IMR-90 (cell line): Measurements from ENCODE around the gene RASSF5. TPM values are rescaled to one million over a fixed set of nuclear protein-coding genes. Genes with fewer than 3 reads are reported as not detected.

Experiments used
- ATAC-seq: fragments of 200-7000 bp; cut with Tn5 transposase; 2 replicates; pipeline ENCODE4 v1.9.1; 2020; ENCODE audit warnings: low read depth, mild to moderate bottlenecking, moderate library complexity
- BruUV-seq: library from RNA; stranded (reverse); fragments of 400-500 nt; replicated peaks from 2 replicates; lab custom pipeline; 2021; lab: Mats Ljungman, UMichigan
- CTCF ChIA-PET: fragments of 300-600 bp; formaldehyde crosslinking; extraction: SDS; loops from one replicate; lab custom pipeline; 2021; ENCODE audit warnings: antibody characterized with exemption; lab: Yijun Ruan, JAX
- POLR2A ChIA-PET: fragments of 300-600 bp; sonication (Branson Sonifier 250); formaldehyde crosslinking; loops from one replicate; lab custom pipeline; 2022; ENCODE audit warnings: antibody characterized with exemption; ENCODE audit not compliant: unreplicated experiment; lab: Charles Lee
- DNase-seq: peaks from one replicate; pipeline ENCODE4 v3.0.0; 2013
- H2AFZ ChIP-seq: replicated peaks from 2 replicates; pipeline ENCODE3; 2013; ENCODE audit warnings: low read length, mild to moderate bottlenecking; ENCODE audit not compliant: poor library complexity
- H2AK5ac ChIP-seq: 2 replicates; pipeline ENCODE4 v1.6.1; 2013; ENCODE audit warnings: low read depth, low read length, inconsistent platforms
- H2AK9ac ChIP-seq: replicated peaks from 2 replicates; pipeline ENCODE3; 2013; ENCODE audit warnings: mild to moderate bottlenecking, low read depth, low read length, moderate library complexity; ENCODE audit not compliant: poor library complexity
- H2BK120ac ChIP-seq: 2 replicates; pipeline ENCODE4 v1.6.1; 2013; ENCODE audit warnings: low read depth, low read length, inconsistent platforms
- H2BK15ac ChIP-seq: 3 replicates; pipeline ENCODE4 v1.6.1; 2013; ENCODE audit warnings: low read depth, low read length, inconsistent platforms
- H2BK20ac ChIP-seq: 2 replicates; pipeline ENCODE4 v1.6.1; 2013; ENCODE audit warnings: low read depth, mild to moderate bottlenecking, inconsistent platforms, low read length, moderate library complexity
- H2BK5ac ChIP-seq: 2 replicates; pipeline ENCODE4 v1.6.1; 2013; ENCODE audit warnings: mild to moderate bottlenecking, low read depth, low read length, inconsistent platforms; ENCODE audit not compliant: poor library complexity, severe bottlenecking
- H3K14ac ChIP-seq: replicated peaks from 2 replicates; pipeline ENCODE4 v1.6.1; 2013; ENCODE audit warnings: low read depth, low read length, inconsistent platforms
- H3K18ac ChIP-seq: 2 replicates; pipeline ENCODE4 v1.6.1; 2013; ENCODE audit warnings: low read depth, low read length, control low read depth
- H3K23ac ChIP-seq: 2 replicates; pipeline ENCODE4 v1.6.1; 2013; ENCODE audit warnings: low read depth, low read length, inconsistent platforms
- H3K27ac ChIP-seq: 2 replicates; pipeline ENCODE4 v1.5.1; 2013; ENCODE audit warnings: mild to moderate bottlenecking, control low read depth, low read length; ENCODE audit not compliant: insufficient read depth
- H3K27me3 ChIP-seq: 2 replicates; pipeline ENCODE4 v1.6.1; 2013; ENCODE audit warnings: low read length; ENCODE audit not compliant: control insufficient read depth, insufficient read depth
- H3K36me3 ChIP-seq: 2 replicates; pipeline ENCODE4 v1.6.1; 2013; ENCODE audit warnings: low read length, mixed read lengths; ENCODE audit not compliant: control insufficient read depth, insufficient read depth
- H3K4ac ChIP-seq: 2 replicates; pipeline ENCODE4 v1.6.1; 2013; ENCODE audit warnings: low read depth, low read length, inconsistent platforms
- H3K4me1 ChIP-seq: 2 replicates; pipeline ENCODE4 v1.6.1; 2013; ENCODE audit warnings: low read length, mixed read lengths; ENCODE audit not compliant: control insufficient read depth, insufficient read depth
- H3K4me2 ChIP-seq: 2 replicates; pipeline ENCODE4 v1.6.1; 2013; ENCODE audit warnings: low read depth, mild to moderate bottlenecking, control low read depth, low read length, moderate library complexity
- H3K4me3 ChIP-seq: 2 replicates; pipeline ENCODE4 v1.5.1; 2013; ENCODE audit warnings: low read depth, mild to moderate bottlenecking, control low read depth, low read length, moderate library complexity; ENCODE audit not compliant: insufficient read depth
- H3K56ac ChIP-seq: 2 replicates; pipeline ENCODE4 v1.6.1; 2013; ENCODE audit warnings: low read length, inconsistent platforms; ENCODE audit not compliant: insufficient read depth; ENCODE audit errors: extremely low read depth
- H3K79me1 ChIP-seq, 2 experiments: 2 replicates each; pipeline ENCODE4 v1.6.1; 2013; ENCODE audit warnings: low read length in 2 of 2, inconsistent platforms in 1 of 2, low read depth in 1 of 2
- H3K9ac ChIP-seq: 2 replicates; pipeline ENCODE4 v1.6.1; 2013; ENCODE audit warnings: low read depth, low read length, control low read depth
- H3K9me1 ChIP-seq: 2 replicates; pipeline ENCODE4 v1.6.1; 2013; ENCODE audit warnings: low read length, inconsistent platforms; ENCODE audit not compliant: insufficient read depth
- H3K9me3 ChIP-seq: 2 replicates; pipeline ENCODE4 v1.6.1; 2013; ENCODE audit warnings: low read length; ENCODE audit not compliant: control insufficient read depth, insufficient read depth
- H4K20me1 ChIP-seq: 2 replicates; pipeline ENCODE4 v1.6.1; 2013; ENCODE audit warnings: low read length, inconsistent platforms; ENCODE audit not compliant: insufficient read depth
- H4K5ac ChIP-seq: 2 replicates; pipeline ENCODE4 v1.6.1; 2013; ENCODE audit warnings: mild to moderate bottlenecking, low read depth, low read length, control low read depth
- H4K8ac ChIP-seq, 2 experiments: 2 replicates each; pipeline ENCODE4 v1.6.1; 2013; ENCODE audit warnings: low read depth in 2 of 2, low read length in 2 of 2, control low read depth in 1 of 2, inconsistent platforms in 1 of 2
- H4K91ac ChIP-seq: 2 replicates; pipeline ENCODE4 v1.6.1; 2013; ENCODE audit warnings: low read depth, low read length, inconsistent platforms; ENCODE audit not compliant: insufficient read depth
- CTCF ChIP-seq: conservative IDR thresholded peaks from 2 replicates; pipeline ENCODE4 v1.5.1; 2012; ENCODE audit warnings: mild to moderate bottlenecking, low read depth, low read length, improper control_type of control experiment
- NFE2L2 ChIP-seq: fragments of 150-350 bp; IDR thresholded peaks from 2 replicates; pipeline ENCODE4 v1.6.1; 2016; ENCODE audit warnings: low read depth, mild to moderate bottlenecking, low read length
- WGBS, 2 experiments: methylation state at CpG; one replicate each; pipeline versions ENCODE4 v1.1.5 to v1.1.7; 2013; ENCODE audit warnings: missing lambda C conversion rate in 2 of 2; ENCODE audit not compliant: insufficient read length in 1 of 2; ENCODE audit errors: extremely low coverage in 2 of 2; 5-methylcytosine and 5-hydroxymethylcytosine counted together
- dilution Hi-C: fragments of 300-500 bp; cut with HindIII; formaldehyde crosslinking; loops from one replicate; pipeline ENCODE4 v1.14.3; 2018; ENCODE audit warnings: low sequenced_read_pairs; ENCODE audit not compliant: unreplicated experiment
- in situ Hi-C: fragments of 300-500 bp; cut with MboI; formaldehyde crosslinking; loops from 3 replicates; pipeline ENCODE4 v1.14.3; 2019; ENCODE audit warnings: low sequenced_read_pairs, inconsistent platforms, mixed read lengths
- intact Hi-C: fragments of 100-400 bp; cut with micrococcal nuclease; formaldehyde crosslinking; loops from 2 replicates; pipeline ENCODE4 v1.10.0; 2022
- polyA plus RNA-seq, 3 experiments: library from polyadenylated mRNA; depleted of rRNA; stranded (reverse); fragments of >200 nt; gene quantifications; 2 replicates each; pipeline ENCODE4 v1.2.3, GENCODE V29; 2012; ENCODE audit warnings: low replicate concordance in 1 of 3
- total RNA-seq: library from RNA; depleted of rRNA; stranded (reverse); fragments of >200 nt; gene quantifications from 2 replicates; pipeline ENCODE4 v1.2.3, GENCODE V29; 2012

RASSF5 gene
- total and polyA plus RNA-seq, 2 of the 4 experiments (the other 2 are of a cell fraction): 0.18 to 1.1 TPM

DNA sequence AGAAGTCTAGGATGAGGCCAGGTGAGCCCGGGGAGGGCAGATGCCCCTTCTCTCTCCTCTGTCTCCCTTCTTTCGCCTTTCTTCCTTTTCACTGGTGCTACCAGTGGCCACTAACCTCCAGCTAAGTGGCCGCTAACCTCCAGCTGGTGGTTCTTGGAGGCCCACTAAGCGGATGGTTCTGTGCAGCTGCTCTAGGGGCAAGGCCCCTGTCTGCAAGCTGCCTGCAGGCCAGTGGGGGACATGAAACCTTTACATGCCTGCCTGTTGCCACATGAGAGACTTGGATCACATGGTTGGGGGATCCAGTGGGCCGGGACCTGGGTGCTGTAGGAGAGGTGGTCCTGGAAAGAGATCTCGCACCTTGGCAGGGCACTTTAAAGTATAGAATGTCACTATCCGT is 19.4 kb upstream of the RASSF5 start:
- CTCF ChIA-PET: interaction anchor here (0.7 to 1.2 kb wide), 2 partner anchors 9 to 96 kb away, joined by 3 read pairs; no protein-coding TSS in a partner anchor

More for the DNA sequence above, 19.4 kb upstream of the RASSF5 start:
- Histone ChIP-seq H3K4me2 (no peak overlapping the region), H3K56ac (no peak overlapping the region), H4K5ac (no peak overlapping the region), H3K4me1 (peaks cover 4% of the 10 kb centered on the region), H3K9me3 (no peaks in the 10 kb centered on the region), H3K9ac (no peak overlapping the region), H3K4me3 (no peak overlapping the region), H3K14ac (no peak overlapping the region), H3K27me3 (no peaks in the 10 kb centered on the region), H2AFZ (no peak overlapping the region), H3K79me1 (no peaks in the 10 kb centered on the region), H4K20me1 (no peaks in the 10 kb centered on the region; the same call in 1 of the 2 replicates), H2BK15ac (no peak overlapping the region), H3K27ac (no peak overlapping the region), H2BK5ac (no peak overlapping the region), H3K4ac (no peak overlapping the region), H3K23ac (no peak overlapping the region), H2BK20ac (no peak overlapping the region), H3K9me1 (no peaks in the 10 kb centered on the region), H2BK120ac (no peak overlapping the region), H2AK5ac (no peak overlapping the region), H4K91ac (no peak overlapping the region), H3K18ac (no peak overlapping the region), H4K8ac (no peak overlapping the region), H3K36me3 (peaks cover 38% of the 10 kb centered on the region), H2AK9ac (no peak overlapping the region)
- no TSS peak for BruUV-seq
- in situ Hi-C loops: loop anchor here (5.0 to 10.0 kb wide), 3 partner anchors 94 to 427 kb away; no protein-coding TSS in a partner anchor
- no peak for ATAC-seq
- intact Hi-C loops: no loop called here
- dilution Hi-C loops: no loop called here
- DNase-seq: no peak
- POLR2A ChIA-PET: no interaction called here
- WGBS, 2 experiments: 100% methylated on average over 1 of the region's 7 CpGs; no CpG with 5 or more reads in 1 of the 2 experiments
- no peak for TF ChIP-seq NFE2L2
- TF ChIP-seq CTCF: no peak
